ENCODE data around the gene LINC01488. TPM values are rescaled to one million over a fixed set of nuclear protein-coding genes. Genes with fewer than 3 reads are reported as not detected.

The LINC01488 gene
- total RNA-seq, 1 donor from 2014 or later: not detected

DNA sequence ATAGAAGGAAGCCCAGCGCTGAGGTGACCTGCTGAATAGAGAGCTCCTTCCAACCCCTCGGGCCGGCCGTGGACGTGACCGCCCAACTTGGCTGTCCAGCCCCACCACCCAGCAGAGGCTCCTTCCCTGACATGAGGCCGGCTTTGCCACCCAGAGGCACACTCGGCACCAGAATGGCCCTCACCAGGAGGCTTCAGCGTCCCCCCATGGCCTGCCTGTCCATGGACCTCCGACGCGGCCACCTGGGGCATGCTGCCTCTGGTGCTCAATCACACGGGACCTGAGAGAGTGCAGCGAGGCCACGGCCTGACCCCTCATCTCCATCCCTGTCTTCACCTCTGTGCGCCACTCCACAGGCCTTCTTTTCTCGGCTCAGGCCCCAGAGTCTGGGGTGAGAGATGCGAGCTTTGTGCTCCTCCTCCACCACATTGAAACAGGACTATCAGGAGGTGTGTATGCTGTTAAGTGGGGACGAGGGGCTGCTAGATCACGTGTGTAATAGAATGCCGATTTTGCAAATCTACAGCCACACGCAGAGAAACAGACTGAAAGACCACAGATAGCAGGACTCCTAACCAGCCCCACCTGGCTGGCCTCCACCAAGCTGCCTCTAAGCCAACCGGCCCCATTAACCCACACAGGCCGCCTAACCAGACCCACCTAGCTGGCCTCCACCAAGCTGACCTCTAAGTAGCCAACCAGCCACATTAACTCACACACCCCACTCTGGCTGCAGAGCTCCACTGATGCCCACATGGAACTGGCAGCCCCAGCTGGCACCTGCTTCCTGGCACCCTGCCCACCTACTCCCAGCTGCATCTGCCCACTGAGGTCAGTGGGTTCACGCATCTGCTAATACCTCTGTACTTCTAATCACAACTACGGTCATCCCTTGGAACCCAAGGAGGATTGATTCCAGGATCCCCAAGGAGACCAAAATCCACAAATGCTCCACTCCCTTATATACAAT, 20.7 kb downstream of the LINC01488 start:
- no peaks in the 10 kb centered on the region for H3K36me3 ChIP-seq (ENCODE audit: control insufficient read depth, insufficient read depth, low read length)
- no peaks in the 10 kb centered on the region for H3K27me3 ChIP-seq (ENCODE audit: control insufficient read depth, insufficient read depth, low read length)
- TF ChIP-seq, protein P1, sequence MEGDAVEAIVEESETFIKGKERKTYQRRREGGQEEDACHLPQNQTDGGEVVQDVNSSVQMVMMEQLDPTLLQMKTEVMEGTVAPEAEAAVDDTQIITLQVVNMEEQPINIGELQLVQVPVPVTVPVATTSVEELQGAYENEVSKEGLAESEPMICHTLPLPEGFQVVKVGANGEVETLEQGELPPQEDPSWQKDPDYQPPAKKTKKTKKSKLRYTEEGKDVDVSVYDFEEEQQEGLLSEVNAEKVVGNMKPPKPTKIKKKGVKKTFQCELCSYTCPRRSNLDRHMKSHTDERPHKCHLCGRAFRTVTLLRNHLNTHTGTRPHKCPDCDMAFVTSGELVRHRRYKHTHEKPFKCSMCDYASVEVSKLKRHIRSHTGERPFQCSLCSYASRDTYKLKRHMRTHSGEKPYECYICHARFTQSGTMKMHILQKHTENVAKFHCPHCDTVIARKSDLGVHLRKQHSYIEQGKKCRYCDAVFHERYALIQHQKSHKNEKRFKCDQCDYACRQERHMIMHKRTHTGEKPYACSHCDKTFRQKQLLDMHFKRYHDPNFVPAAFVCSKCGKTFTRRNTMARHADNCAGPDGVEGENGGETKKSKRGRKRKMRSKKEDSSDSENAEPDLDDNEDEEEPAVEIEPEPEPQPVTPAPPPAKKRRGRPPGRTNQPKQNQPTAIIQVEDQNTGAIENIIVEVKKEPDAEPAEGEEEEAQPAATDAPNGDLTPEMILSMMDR (IDR thresholded peaks at IDR 0.05; ENCODE audit: insufficient read depth, low read length, severe bottlenecking): no peak
- H3K4me3 ChIP-seq (ENCODE audit: low read depth, low read length): no peak overlapping the region
- DNase-seq (ENCODE audit: low read depth): no peak
- FAIRE-seq: no peak

DNA sequence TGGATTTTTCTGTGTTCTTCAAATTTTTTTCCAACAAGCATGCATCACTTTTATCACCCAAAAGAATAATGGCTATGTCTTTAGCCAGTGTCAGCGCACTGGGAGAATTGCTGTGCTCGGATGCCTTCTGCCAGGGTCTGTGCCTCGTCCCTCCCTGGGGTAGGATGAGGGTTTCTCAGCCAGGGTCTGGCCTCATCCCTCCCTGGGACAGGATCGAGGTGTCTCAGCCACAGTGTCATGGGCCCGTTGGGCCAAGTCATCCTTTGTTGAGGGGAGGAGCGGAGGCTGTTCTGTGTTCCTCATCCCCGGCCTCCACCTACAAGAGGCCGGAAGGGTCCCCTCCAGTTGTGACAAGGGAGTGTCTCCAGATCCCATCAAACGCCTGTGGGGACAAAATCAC, 22.7 kb downstream of the LINC01488 start:
- H3K27me3 ChIP-seq (ENCODE audit: control insufficient read depth, insufficient read depth, low read length): no peaks in the 10 kb centered on the region
- no peak overlapping the region for H3K4me3 ChIP-seq (ENCODE audit: low read depth, low read length)
- DNase-seq (ENCODE audit: low read depth) (no peak), FAIRE-seq (no peak)
- TF ChIP-seq, protein P1 (IDR thresholded peaks at IDR 0.05; ENCODE audit: insufficient read depth, low read length, severe bottlenecking): no peak
- H3K36me3 ChIP-seq (ENCODE audit: control insufficient read depth, insufficient read depth, low read length): no peaks in the 10 kb centered on the region

DNA sequence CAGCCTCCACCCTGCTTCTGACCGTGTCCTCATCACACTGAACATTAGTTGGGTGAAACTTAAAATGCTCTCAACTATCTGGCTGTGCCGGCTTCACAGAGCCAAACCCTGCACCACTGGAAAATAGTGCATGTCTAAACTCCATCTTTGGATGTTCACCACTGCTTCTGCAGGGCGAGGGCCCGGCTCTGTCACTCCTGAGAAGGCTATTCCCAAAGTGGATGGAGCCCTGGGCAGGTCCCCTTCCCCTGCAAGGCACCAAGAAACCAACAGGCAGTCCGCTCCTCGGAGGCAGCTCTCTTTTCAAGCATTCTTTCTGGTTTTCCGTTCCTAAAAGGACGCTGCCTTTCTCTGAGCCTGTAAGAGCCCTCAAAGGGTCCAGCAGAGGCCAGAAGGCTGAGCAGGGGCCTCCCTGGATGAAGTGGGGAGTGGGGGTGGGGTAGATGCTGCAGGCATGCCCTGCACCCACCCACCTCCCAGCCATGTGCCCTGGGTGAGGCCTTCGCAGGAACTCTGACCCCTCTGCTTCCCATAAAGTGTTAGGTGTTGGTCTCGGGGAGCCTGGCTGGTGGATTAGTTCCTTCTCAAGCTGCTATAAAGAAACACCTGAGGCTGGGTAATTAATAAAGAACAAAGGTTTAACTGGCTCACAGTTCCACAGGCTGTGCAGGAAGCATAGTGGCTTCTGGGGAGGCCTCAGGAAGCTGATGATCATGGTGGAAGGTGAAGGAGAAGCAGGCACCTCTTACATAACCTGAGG, 23.3 kb downstream of the LINC01488 start:
- Histone ChIP-seq H3K4me3 (ENCODE audit: low read depth, low read length) (no peak overlapping the region), H3K36me3 (ENCODE audit: control insufficient read depth, insufficient read depth, low read length) (no peaks in the 10 kb centered on the region), H3K27me3 (ENCODE audit: control insufficient read depth, insufficient read depth, low read length) (no peaks in the 10 kb centered on the region)
- TF ChIP-seq, protein P1 (IDR thresholded peaks at IDR 0.05; ENCODE audit: insufficient read depth, low read length, severe bottlenecking): no peak
- no peak for DNase-seq (ENCODE audit: low read depth)
- no peak for FAIRE-seq

DNA sequence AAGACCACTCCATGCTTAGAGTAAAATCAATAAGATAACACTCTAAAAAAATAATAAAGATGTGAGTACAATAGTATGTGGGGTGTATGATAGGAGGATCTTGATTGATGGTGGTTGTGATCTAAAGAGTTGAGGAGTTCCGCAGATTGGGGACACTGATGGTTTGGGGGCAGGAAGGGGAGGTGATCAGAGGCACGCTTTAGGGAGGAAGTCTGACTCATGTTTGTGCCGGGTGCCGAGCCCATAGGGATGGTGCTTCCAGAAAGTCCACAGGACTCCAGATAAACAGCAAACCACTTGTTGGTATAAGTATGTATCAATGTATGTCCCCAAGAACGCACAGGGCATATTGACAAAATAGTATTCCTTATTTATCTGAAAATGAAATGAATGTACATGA, 27.5 kb downstream of the LINC01488 start:
- DNase-seq (ENCODE audit: low read depth): peak; percentile 9
- H3K4me3 ChIP-seq (ENCODE audit: low read depth, low read length): no peak overlapping the region
- TF ChIP-seq, protein P1 (IDR thresholded peaks at IDR 0.05; ENCODE audit: insufficient read depth, low read length, severe bottlenecking): no peak
- no peaks in the 10 kb centered on the region for H3K36me3 ChIP-seq (ENCODE audit: control insufficient read depth, insufficient read depth, low read length)
- no peaks in the 10 kb centered on the region for H3K27me3 ChIP-seq (ENCODE audit: control insufficient read depth, insufficient read depth, low read length)
- FAIRE-seq: no peak

DNA sequence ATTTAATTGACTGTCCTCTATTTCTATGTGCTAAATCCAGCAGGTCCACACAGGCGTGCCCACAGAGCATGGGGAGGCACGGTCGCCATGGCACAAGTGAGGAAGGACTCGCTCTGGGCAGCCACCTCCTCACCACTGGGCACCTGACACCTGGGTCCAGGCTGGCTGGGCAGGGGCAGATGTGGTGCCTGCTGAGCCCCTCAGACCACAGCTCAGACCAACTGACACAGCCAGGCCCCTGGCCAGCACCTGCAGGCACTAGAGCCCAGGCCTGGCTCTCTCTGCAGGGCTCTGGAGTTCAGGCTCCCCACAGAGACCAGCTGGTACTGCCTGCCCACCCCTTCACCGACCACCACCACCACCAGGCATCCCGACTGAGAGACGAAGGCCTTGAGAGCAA, 27.9 kb downstream of the LINC01488 start:
- H3K36me3 ChIP-seq (ENCODE audit: control insufficient read depth, insufficient read depth, low read length): no peaks in the 10 kb centered on the region
- no peak for DNase-seq (ENCODE audit: low read depth)
- no peak overlapping the region for H3K4me3 ChIP-seq (ENCODE audit: low read depth, low read length)
- no peak for FAIRE-seq
- no peaks in the 10 kb centered on the region for H3K27me3 ChIP-seq (ENCODE audit: control insufficient read depth, insufficient read depth, low read length)
- TF ChIP-seq, protein P1 (IDR thresholded peaks at IDR 0.05; ENCODE audit: insufficient read depth, low read length, severe bottlenecking): no peak
